Measurements from ENCODE around the gene WDR13. TPM values are rescaled to one million over a fixed set of nuclear protein-coding genes. Genes with fewer than 3 reads are reported as not detected.
A peak's percentile ranks its signal among the peaks of the same experiment; 100 is the strongest.

WDR13 gene
- polyA plus RNA-seq, 1 experiment = 24.1 TPM

GRCh38 chrX:48626401-48627298, 29.4 kb downstream of the WDR13 start:
- Histone ChIP-seq H3K9me3 (ENCODE audit: control insufficient read depth, insufficient read depth, low read length) (no peaks in the 10 kb centered on the region), H3K4me3 (ENCODE audit: low read depth, low read length) (no peak overlapping the region), H3K27ac (ENCODE audit: low read depth, low read length) (no peak overlapping the region), H3K27me3 (ENCODE audit: control insufficient read depth, insufficient read depth, low read length) (no peaks in the 10 kb centered on the region)
- no peak for TF ChIP-seq CTCF (IDR thresholded peaks at IDR 0.05; ENCODE audit: low read depth, low read length)
- CTCF ChIA-PET = no interaction called here
- DNase-seq (ENCODE audit: low read depth, low spot score) = no peak
- POLR2A ChIA-PET = no interaction called here

- ChIA-PET POLR2A (interaction anchor here (0.6 kb wide), 1 partner anchor 266 kb away, joined by 4 read pairs; the partner anchor contains the start of genes PQBP1 and TIMM17B), CTCF (interaction anchor here (0.6 to 1.4 kb wide), 4 partner anchors 13 to 1207 kb away, joined by 3 to 7 read pairs (median 5); no protein-coding TSS in a partner anchor)
- no peak overlapping the region for H3K27ac ChIP-seq (ENCODE audit: low read depth, low read length)
- DNase-seq (ENCODE audit: low read depth, low spot score) = peak; percentile 81
- peak; percentile 59 for TF ChIP-seq CTCF (IDR thresholded peaks at IDR 0.05; ENCODE audit: low read depth, low read length)
- no peaks in the 10 kb centered on the region for H3K27me3 ChIP-seq (ENCODE audit: control insufficient read depth, insufficient read depth, low read length)
- 0 out of 2 replicates have a peak overlapping the region, but pooled peaks have one; percentile 25 for H3K4me3 ChIP-seq (ENCODE audit: low read depth, low read length)
- H3K9me3 ChIP-seq (ENCODE audit: control insufficient read depth, insufficient read depth, low read length) = no peaks in the 10 kb centered on the region
Measured at GRCh38 chrX:48631376-48632090, 34.2 kb downstream of the WDR13 start.

- Histone ChIP-seq H3K27me3 (ENCODE audit: control insufficient read depth, insufficient read depth, low read length) (no peaks in the 10 kb centered on the region), H3K9me3 (ENCODE audit: control insufficient read depth, insufficient read depth, low read length) (no peaks in the 10 kb centered on the region), H3K27ac (ENCODE audit: low read depth, low read length) (no peak overlapping the region), H3K4me3 (ENCODE audit: low read depth, low read length) (no peak overlapping the region)
- no peak for DNase-seq (ENCODE audit: low read depth, low spot score)
- ChIA-PET CTCF (interaction anchor here (0.6 to 1.4 kb wide), 4 partner anchors 13 to 1207 kb away, joined by 3 to 7 read pairs (median 5); no protein-coding TSS in a partner anchor), POLR2A (no interaction called here)
- TF ChIP-seq CTCF (IDR thresholded peaks at IDR 0.05; ENCODE audit: low read depth, low read length) = no peak
Measured at GRCh38 chrX:48632207-48632606, 34.9 kb downstream of the WDR13 start.

GRCh38 chrX:48636301-48636700, 39.0 kb downstream of the WDR13 start:
- Histone ChIP-seq H3K27ac (ENCODE audit: low read depth, low read length) (no peak overlapping the region), H3K27me3 (ENCODE audit: control insufficient read depth, insufficient read depth, low read length) (no peaks in the 10 kb centered on the region), H3K9me3 (ENCODE audit: control insufficient read depth, insufficient read depth, low read length) (no peaks in the 10 kb centered on the region), H3K4me3 (ENCODE audit: low read depth, low read length) (no peak overlapping the region)
- CTCF ChIA-PET = interaction anchor here (0.6 kb wide), 1 partner anchor 12 kb away, joined by 4 read pairs; no protein-coding TSS in a partner anchor
- DNase-seq (ENCODE audit: low read depth, low spot score) = no peak
- POLR2A ChIA-PET = no interaction called here
- TF ChIP-seq CTCF (IDR thresholded peaks at IDR 0.05; ENCODE audit: low read depth, low read length) = no peak
